Measurements from ENCODE around the gene CCNF.

DNA sequence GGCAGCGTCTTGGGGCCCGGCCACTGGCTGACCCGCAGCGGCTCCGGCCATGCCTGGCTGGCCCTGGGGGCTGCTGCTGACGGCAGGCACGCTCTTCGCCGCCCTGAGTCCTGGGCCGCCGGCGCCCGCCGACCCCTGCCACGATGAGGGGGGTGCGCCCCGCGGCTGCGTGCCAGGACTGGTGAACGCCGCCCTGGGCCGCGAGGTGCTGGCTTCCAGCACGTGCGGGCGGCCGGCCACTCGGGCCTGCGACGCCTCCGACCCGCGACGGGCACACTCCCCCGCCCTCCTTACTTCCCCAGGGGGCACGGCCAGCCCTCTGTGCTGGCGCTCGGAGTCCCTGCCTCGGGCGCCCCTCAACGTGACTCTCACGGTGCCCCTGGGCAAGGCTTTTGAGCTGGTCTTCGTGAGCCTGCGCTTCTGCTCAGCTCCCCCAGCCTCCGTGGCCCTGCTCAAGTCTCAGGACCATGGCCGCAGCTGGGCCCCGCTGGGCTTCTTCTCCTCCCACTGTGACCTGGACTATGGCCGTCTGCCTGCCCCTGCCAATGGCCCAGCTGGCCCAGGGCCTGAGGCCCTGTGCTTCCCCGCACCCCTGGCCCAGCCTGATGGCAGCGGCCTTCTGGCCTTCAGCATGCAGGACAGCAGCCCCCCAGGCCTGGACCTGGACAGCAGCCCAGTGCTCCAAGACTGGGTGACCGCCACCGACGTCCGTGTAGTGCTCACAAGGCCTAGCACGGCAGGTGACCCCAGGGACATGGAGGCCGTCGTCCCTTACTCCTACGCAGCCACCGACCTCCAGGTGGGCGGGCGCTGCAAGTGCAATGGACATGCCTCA lies 42.6 kb downstream of the CCNF start:
- no peak for TF ChIP-seq EP300 (IDR thresholded peaks at IDR 0.05)
- TF ChIP-seq, protein P1, sequence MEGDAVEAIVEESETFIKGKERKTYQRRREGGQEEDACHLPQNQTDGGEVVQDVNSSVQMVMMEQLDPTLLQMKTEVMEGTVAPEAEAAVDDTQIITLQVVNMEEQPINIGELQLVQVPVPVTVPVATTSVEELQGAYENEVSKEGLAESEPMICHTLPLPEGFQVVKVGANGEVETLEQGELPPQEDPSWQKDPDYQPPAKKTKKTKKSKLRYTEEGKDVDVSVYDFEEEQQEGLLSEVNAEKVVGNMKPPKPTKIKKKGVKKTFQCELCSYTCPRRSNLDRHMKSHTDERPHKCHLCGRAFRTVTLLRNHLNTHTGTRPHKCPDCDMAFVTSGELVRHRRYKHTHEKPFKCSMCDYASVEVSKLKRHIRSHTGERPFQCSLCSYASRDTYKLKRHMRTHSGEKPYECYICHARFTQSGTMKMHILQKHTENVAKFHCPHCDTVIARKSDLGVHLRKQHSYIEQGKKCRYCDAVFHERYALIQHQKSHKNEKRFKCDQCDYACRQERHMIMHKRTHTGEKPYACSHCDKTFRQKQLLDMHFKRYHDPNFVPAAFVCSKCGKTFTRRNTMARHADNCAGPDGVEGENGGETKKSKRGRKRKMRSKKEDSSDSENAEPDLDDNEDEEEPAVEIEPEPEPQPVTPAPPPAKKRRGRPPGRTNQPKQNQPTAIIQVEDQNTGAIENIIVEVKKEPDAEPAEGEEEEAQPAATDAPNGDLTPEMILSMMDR (IDR thresholded peaks at IDR 0.05): no peak
- TF ChIP-seq POLR2A (IDR thresholded peaks at IDR 0.05): no peak

Data from ovary (tissue), 3 donors.